22Rv1 (cell line): ENCODE measurements around the gene MYO1C.
A peak's percentile ranks its signal among the peaks of the same experiment; 100 is the strongest.

Experiments used
- H3K27ac ChIP-seq: fragments of 450-650 bp; 2 replicates; pipeline ENCODE4 v1.5.1; 2017
- CTCF ChIP-seq: fragments of 450-650 bp; IDR thresholded peaks from 2 replicates; pipeline ENCODE4 v1.5.1; 2017; ENCODE audit warnings: mild to moderate bottlenecking
- ZFX ChIP-seq: fragments of 450-650 bp; IDR thresholded peaks from 2 replicates; pipeline ENCODE4 v1.6.1; 2017; ENCODE audit warnings: antibody characterized with exemption, borderline replicate concordance

The MYO1C gene

GRCh38 chr17:1488826-1489270 lies 3.6 kb downstream of the MYO1C start:
- H3K27ac ChIP-seq = peak overlapping the region; percentile 96
- TF ChIP-seq ZFX = no peak
- TF ChIP-seq CTCF = no peak

GRCh38 chr17:1487939-1488825 lies 4.3 kb downstream of the MYO1C start:
- TF ChIP-seq ZFX = no peak
- no peak for TF ChIP-seq CTCF
- H3K27ac ChIP-seq = peak overlapping the region; percentile 96

- TF ChIP-seq ZFX (no peak), CTCF (no peak)
- peak overlapping the region; percentile 96 for H3K27ac ChIP-seq
These were observed 5.4 kb downstream of the MYO1C start for GRCh38 chr17:1486802-1487695.

- H3K27ac ChIP-seq = peak overlapping the region; percentile 96
- TF ChIP-seq ZFX (no peak), CTCF (no peak)
These were observed 6.8 kb downstream of the MYO1C start for GRCh38 chr17:1485423-1486376.

- peak overlapping the region; percentile 96 for H3K27ac ChIP-seq
- TF ChIP-seq CTCF = no peak
These were observed 7.6 kb downstream of the MYO1C start for GRCh38 chr17:1484676-1485422.

- peak overlapping the region; percentile 96 for H3K27ac ChIP-seq
These were observed 8.4 kb downstream of the MYO1C start for GRCh38 chr17:1484060-1484535.

More at GRCh38 chr17:1484060-1484535, 8.4 kb downstream of the MYO1C start:
- TF ChIP-seq ZFX = no peak
- no peak for TF ChIP-seq CTCF
